HepG2 (cell line): Measurements from ENCODE around the gene DCAF15. TPM values are rescaled to one million over a fixed set of nuclear protein-coding genes. Genes with fewer than 3 reads are reported as not detected.
A peak's percentile ranks its signal among the peaks of the same experiment; 100 is the strongest.

ENCODE experiments used
- CEBPZ ChIP-seq: IDR thresholded peaks from 2 replicates; pipeline ENCODE4 v1.6.1; 2012; ENCODE audit warnings: low read length, improper control_type of control experiment
- GATAD1 ChIP-seq: IDR thresholded peaks from 2 replicates; pipeline ENCODE4 v1.6.1; 2016; ENCODE audit warnings: missing genetic modification reagents, missing compliant biosample characterization
- GATAD2A ChIP-seq: IDR thresholded peaks from 2 replicates; pipeline ENCODE4 v1.6.1; 2016
- LCORL ChIP-seq, 2 experiments: fragments of 450-650 bp in 1 of 2; sonication (generic) in 1 of 2; formaldehyde crosslinking in 1 of 2; IDR thresholded peaks; 2 replicates each; pipeline versions ENCODE4 v1.5.0 to v1.6.1; 2017 to 2020; ENCODE audit warnings: antibody characterized with exemption in 1 of 2, missing genetic modification reagents in 1 of 2
- NCOA1 ChIP-seq: sonication (generic); formaldehyde crosslinking; IDR thresholded peaks from 2 replicates; pipeline ENCODE4 v1.9.0; 2021; ENCODE audit warnings: missing genetic modification reagents
- NR3C1 ChIP-seq: sonication (generic); formaldehyde crosslinking; IDR thresholded peaks from 2 replicates; pipeline ENCODE4 v1.4.0; 2020; ENCODE audit warnings: missing genetic modification reagents
- PHF8 ChIP-seq: sonication (generic); formaldehyde crosslinking; IDR thresholded peaks from 2 replicates; pipeline ENCODE4 v1.5.0; 2020; ENCODE audit warnings: missing genetic modification reagents
- POGZ ChIP-seq: sonication (generic); formaldehyde crosslinking; IDR thresholded peaks from 2 replicates; pipeline ENCODE4 v1.4.0; 2020; ENCODE audit warnings: mild to moderate bottlenecking, missing genetic modification reagents
- RBAK ChIP-seq: sonication (generic); formaldehyde crosslinking; IDR thresholded peaks from 2 replicates; pipeline ENCODE4 v1.5.1; 2020; ENCODE audit warnings: mild to moderate bottlenecking, missing genetic modification reagents
- RBFOX2 ChIP-seq: fragments of 200-400 bp; formaldehyde crosslinking; IDR thresholded peaks from 2 replicates; pipeline ENCODE4 v1.6.1; 2017; ENCODE audit warnings: low read depth, mild to moderate bottlenecking, low read length
- SMARCC2 ChIP-seq: fragments of 450-650 bp; IDR thresholded peaks from 2 replicates; pipeline ENCODE4 v1.6.1; 2017; ENCODE audit warnings: antibody characterized with exemption, mild to moderate bottlenecking
- TCF12 ChIP-seq, 2 experiments: fragments of 450-650 bp in 1 of 2; sonication (generic) in 1 of 2; formaldehyde crosslinking in 1 of 2; IDR thresholded peaks; 2 replicates each; pipeline versions ENCODE4 v1.6.1 to v1.8.0; 2017 to 2022; ENCODE audit warnings: antibody characterized with exemption in 1 of 2, mild to moderate bottlenecking in 1 of 2, missing genetic modification reagents in 1 of 2, moderate library complexity in 1 of 2
- THAP7 ChIP-seq: sonication (generic); formaldehyde crosslinking; IDR thresholded peaks from 2 replicates; pipeline ENCODE4 v1.8.1; 2023; ENCODE audit warnings: mild to moderate bottlenecking, missing genetic modification reagents
- TRIM22 ChIP-seq: fragments of 450-650 bp; IDR thresholded peaks from 2 replicates; pipeline ENCODE4 v1.6.1; 2017
- U2AF2 ChIP-seq: fragments of 200-400 bp; formaldehyde crosslinking; IDR thresholded peaks from 2 replicates; pipeline ENCODE4 v1.6.1; 2017; ENCODE audit warnings: low read depth, mild to moderate bottlenecking, low read length
- XBP1 ChIP-seq: sonication (generic); formaldehyde crosslinking; IDR thresholded peaks from 2 replicates; pipeline ENCODE4 v1.5.0; 2020; ENCODE audit warnings: missing genetic modification reagents
- ZNF17 ChIP-seq: sonication (generic); formaldehyde crosslinking; IDR thresholded peaks from 2 replicates; pipeline ENCODE4 v1.5.0; 2020; ENCODE audit warnings: mild to moderate bottlenecking, missing genetic modification reagents
- ZNF264 ChIP-seq: sonication (generic); formaldehyde crosslinking; IDR thresholded peaks from 2 replicates; pipeline ENCODE4 v1.4.0; 2020; ENCODE audit warnings: missing genetic modification reagents
- ZNF878 ChIP-seq: sonication (generic); formaldehyde crosslinking; IDR thresholded peaks from 2 replicates; pipeline ENCODE4 v1.8.1; 2023; ENCODE audit warnings: mild to moderate bottlenecking, missing genetic modification reagents, moderate library complexity
- polyA plus RNA-seq, 8 experiments: library from polyadenylated mRNA; depleted of rRNA in 3 of 8; stranded (reverse) in 7 of 8; unstranded in 1 of 8; fragments of >200 nt; fragmentation: Illumina TruSeq in 4 of 8; extraction: Trizol in 4 of 8; gene quantifications; 2 replicates each; pipeline versions ENCODE4 v1.2.1 to v1.2.3, GENCODE V29; 2011 to 2016; ENCODE audit warnings: low read depth in 4 of 8, missing spikeins in 1 of 8, mixed read lengths in 1 of 8; ENCODE audit not compliant: insufficient read depth in 1 of 8
- total RNA-seq, 5 experiments: library from RNA; depleted of rRNA; stranded (reverse); fragments of >200 nt; fragmentation: Illumina TruSeq; extraction: Trizol; gene quantifications; 2 replicates each; pipeline ENCODE4 v1.2.3, GENCODE V29; 2016; ENCODE audit warnings: low read depth in 1 of 5

Gene DCAF15
- total and polyA plus RNA-seq, 2 of the 13 experiments (the other 11 are each of a cell fraction or from before 2014, with no cell fraction given) = 13.6 to 14.0 TPM

GRCh38 chr19:13905634-13906520 lies 46.4 kb upstream of the DCAF15 start, which contains the start of the genes BRME1 and CC2D1A (continued):
- TF ChIP-seq LCORL (IDR thresholded peaks at IDR 0.05) (no peak), LCORL (CRISPR knock-in tag; IDR thresholded peaks at IDR 0.05) (no peak), GATAD2A (CRISPR knock-in tag) (no peak), POGZ (peak; percentile 50; the same call in 1 of the 2 replicates), RBAK (CRISPR knock-in tag) (no peak), RBFOX2 (peak; percentile 92), CEBPZ (no peak), NCOA1 (CRISPR knock-in tag) (peak; percentile 48; the same call in 1 of the 2 replicates), ZNF17 (CRISPR knock-in tag) (no peak), U2AF2 (no peak), NR3C1 (no peak), ZNF264 (no peak), XBP1 (CRISPR knock-in tag) (no peak), GATAD1 (CRISPR knock-in tag) (peak; percentile 69; the same call in 1 of the 2 replicates), SMARCC2 (no peak), TRIM22 (no peak), ZNF878 (no peak), PHF8 (peak; percentile 89), TCF12 (IDR thresholded peaks at IDR 0.05) (no peak), TCF12 (CRISPR knock-in tag; IDR thresholded peaks at IDR 0.05) (0 out of 2 replicates have a peak, but pooled peaks have one; percentile 69), THAP7 (CRISPR knock-in tag) (peak; percentile 81; the same call in 1 of the 2 replicates)
